Mesenteric fat pad (tissue), 1 donor: ENCODE measurements around the gene ALDH7A1. TPM values are rescaled to one million over a fixed set of nuclear protein-coding genes. Genes with fewer than 3 reads are reported as not detected.
"Not testable (repeated sequence)": the region's sequence is repeated elsewhere in the genome, so short reads cannot be mapped to it uniquely, and the experiment has no call there.

Experiments
- DNase-seq: peaks from one replicate; pipeline ENCODE4 v3.0.0-alpha.2; 2020; ENCODE audit warnings: low spot score
- total RNA-seq: library from RNA; stranded (reverse); fragmentation: NEBNext Ultra II Directional; extraction: Animal tissue kit (Norgen Biotek cat#: 25700); gene quantifications from one replicate; pipeline ENCODE4 v1.2.1, GENCODE V29; 2021
- donor health status: DM: yes; HTN: yes; CAD: no.

The ALDH7A1 gene
- total RNA-seq, 1 donor from 2014 or later, result 25.1 TPM

DNA sequence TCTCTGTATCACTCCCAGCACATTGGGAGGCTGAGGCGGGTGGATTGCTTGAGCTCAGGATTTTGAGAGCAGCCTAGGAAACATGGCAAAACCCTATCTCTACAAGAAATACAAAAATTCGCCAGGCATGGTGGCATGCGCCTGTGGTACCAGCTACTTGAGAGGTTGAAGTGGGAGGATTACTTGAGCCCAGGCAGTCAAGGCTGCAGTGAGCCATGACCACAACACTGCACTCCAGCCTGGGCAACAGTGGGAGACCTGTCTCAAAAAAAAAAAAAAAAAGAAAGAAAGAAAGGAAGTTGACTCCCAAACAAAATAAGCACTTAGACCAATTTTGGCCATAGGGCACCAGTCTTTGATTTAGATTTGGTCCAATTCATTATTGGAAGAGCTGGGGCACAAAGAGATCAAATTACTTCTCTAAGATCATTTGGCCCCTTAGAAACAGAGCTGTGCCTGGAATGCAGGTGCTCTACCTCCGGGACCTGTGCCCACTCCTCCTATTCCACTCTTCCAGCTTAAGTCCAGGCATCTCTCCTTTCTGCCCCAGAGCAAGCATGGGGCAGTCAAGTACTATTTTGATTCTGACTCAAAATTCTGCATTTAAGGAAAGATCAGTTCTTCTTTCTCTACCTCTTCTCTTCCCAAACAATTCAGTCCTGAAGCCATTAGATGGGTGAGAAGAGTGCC lies 59.0 kb downstream of the ALDH7A1 start:
- DNase-seq, result no peak

DNA sequence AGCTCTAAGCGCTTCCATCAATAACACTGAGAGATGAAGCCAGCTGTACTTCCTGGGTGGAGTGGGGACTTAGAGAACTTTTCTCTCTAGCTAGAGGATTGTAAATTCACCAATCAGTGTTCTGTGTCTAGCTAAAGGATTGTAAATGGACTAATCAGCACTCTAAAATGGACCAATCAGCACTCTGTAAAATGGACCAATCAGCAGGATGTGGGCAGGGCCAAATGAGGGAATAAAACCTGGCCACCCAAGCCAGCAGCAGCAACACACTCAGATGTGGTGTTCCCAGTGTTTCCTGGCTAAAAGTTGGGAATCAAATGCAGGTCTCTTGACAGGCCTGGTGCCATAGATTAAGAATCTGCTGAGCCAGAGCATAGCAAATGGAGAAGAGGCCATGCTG lies 60.5 kb downstream of the ALDH7A1 start:
- DNase-seq, result no peak

DNA sequence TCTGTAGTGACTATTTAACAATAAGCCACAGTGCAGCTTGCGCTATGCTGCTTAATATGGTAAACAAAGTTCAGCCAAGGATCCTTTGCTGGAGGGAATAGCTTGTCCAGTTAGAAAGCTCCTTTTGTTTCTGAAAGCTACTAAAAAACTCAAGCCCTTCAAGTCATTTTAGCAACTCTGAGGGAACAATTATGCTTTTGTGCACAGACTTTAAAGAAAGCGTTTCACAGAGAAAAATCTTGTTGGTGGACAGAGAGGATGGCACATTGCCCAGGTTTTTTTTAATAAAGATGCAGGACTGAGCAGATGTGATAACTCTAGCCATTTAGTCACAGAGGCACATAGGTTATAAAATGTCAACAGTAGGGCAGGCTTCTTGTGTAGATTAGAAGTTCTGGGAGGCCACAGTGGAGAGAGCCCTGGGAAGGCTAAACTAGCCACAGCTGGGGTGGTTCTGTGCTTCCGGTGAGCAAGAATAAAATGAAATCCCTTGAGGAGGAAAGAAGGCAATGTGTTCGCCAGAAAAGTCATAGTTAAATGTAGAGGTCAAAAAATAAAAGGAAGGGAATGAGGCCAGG lies 63.4 kb downstream of the ALDH7A1 start:
- DNase-seq, result no peak

DNA sequence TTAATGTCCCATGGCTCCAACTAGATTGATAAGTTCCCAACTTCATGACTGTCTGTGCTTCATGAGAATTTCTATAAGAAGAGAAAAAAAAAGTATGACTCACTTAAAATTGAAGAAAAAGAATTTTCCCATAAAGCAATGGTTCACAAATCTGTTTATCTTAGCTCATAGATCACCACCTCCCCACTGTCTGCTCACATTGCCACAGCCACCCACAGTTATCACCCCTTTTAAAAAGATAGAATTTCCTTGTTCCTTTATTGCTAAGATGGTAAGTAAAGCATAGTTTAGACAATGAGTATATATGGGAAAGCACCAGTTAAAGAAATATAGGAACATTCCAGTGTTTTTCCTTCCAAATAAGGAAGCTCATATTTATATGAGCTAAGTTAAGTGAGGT lies 67.1 kb downstream of the ALDH7A1 start:
- no peak for DNase-seq

DNA sequence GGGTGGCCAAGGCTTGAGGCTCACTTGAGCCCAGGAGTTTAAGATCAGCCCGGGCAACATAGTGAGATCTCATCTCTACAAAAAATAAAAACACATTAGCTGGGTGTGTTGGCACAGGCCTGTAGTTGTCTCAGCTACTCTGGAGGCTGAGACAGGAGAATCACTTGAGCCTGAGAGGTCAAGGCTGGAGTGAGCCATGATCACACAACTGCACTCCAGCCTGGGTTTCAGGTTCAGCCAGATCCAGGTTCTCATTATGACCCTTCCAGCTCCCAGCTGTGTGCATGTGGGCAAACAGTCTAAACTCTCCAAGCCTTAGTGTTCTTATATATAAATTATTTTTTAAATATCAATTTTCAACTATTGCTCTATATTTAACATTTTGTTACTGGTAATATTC lies 67.9 kb downstream of the ALDH7A1 start:
- no peak for DNase-seq

DNA sequence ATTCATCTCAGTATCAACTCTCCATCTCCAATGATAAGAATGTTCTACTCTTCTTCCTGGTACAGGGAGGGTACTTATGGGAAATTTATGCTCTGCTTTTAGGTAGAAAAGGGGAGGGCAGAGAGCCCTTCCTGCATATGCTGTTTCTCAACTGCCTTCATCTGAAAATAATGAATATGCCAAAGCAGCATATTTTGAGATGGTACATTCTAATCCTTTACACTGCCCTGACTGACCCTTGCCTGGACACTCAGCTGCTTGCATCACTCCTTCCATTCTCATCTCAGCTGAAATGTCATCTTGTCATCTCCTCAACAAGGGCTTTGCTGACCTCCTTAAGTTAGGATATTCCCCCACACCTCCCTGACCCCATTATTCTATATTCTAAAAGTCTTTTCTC lies 68.5 kb downstream of the ALDH7A1 start:
- no peak for DNase-seq

DNA sequence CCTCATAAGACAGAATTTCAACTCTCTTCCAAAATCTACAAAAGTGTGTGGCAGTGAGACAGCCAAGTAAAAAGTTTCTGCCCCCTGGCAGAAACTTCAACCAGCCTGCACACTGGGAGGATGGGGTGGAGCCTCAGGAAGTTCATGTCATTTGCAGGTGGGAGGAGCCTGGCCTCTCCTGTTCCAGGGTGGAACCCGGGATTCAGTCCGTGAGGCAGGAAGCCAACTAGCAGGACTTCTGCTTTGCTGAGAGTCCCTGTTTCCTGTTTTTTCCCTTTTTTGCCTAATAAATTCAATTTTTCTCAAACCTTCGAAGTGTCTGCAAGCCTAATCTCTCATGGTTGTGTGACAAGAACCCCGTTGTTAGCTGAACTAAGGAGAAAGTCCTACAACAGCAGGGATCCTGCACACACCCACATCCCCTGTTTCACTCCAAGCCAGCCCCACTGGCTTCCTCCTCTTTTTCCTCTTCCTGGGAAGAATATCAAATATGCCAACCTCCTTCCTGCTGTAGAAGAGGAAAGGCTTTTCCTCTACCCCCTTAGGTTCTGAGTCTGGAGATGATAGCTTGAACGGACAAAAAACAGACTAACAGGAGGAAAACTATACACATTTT lies 69.3 kb downstream of the ALDH7A1 start:
- DNase-seq, result no peak

DNA sequence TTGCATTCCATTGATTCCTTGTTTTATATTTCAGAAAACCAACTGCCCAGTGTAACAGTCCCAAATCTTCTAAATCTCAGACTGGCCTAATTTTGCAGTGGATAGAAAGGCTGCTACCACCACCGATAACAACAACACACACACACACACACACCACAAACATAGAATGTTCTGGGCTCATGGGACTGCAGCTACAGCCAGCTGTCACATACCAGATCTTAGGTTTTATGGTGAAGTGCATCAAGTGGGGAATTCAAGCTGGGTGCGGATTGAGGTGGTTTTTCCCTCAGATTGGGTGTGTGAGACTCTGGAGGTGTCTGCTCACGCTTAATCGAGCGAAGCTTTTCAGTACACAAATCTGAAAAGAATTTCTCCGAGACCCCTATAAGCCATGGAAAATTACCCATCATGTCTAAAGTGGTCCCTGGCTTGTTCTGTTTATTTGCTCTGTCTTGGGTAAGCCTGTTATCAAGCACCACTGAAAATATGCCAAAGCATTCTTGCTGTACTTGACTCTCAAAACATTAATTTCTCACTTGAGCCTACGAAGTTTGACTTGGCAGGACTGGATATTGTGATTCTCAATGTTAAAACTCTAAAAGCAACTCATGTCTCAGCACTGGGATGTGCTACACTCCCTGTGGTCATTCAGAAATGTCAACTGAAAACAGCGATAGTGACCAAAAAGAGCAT lies 71.1 kb downstream of the ALDH7A1 start:
- DNase-seq, result no peak

DNA sequence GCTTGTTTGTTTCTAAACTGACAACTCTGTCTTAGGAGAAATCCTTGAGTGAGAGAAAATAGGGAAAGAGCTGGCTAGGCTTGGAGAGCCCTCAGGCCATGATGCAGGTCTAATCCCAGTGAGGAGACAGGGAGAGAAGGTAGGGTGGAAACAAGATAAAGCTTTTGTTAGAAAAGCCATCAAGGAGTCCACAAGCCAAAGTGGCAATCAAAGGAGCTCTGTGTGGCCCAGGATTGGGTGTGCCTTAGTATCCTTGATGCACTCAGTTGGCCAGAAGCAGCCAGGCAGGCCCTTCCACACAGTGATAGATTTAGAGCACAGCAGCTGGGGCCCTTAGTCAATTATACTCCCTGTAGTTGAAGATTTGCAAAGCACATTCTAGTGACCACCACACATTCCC lies 73.9 kb downstream of the ALDH7A1 start:
- no peak for DNase-seq

DNA sequence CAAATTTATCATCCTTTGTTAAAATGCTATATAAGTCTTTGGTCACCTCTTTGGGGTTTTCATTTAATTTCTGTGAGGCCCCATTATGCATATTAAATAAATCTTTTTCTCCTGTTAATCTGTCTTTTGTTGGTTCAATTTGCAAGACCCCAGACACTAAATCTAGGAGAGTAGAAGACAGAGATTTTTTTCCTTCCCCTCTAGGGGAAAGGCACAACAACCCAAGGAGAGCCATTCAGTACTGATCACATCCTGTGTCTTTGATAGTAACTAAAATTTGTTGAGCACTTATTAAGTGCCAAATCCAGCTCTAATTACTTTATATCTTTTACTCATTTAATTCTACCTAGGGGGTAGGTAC lies 74.4 kb downstream of the ALDH7A1 start:
- no peak for DNase-seq

DNA sequence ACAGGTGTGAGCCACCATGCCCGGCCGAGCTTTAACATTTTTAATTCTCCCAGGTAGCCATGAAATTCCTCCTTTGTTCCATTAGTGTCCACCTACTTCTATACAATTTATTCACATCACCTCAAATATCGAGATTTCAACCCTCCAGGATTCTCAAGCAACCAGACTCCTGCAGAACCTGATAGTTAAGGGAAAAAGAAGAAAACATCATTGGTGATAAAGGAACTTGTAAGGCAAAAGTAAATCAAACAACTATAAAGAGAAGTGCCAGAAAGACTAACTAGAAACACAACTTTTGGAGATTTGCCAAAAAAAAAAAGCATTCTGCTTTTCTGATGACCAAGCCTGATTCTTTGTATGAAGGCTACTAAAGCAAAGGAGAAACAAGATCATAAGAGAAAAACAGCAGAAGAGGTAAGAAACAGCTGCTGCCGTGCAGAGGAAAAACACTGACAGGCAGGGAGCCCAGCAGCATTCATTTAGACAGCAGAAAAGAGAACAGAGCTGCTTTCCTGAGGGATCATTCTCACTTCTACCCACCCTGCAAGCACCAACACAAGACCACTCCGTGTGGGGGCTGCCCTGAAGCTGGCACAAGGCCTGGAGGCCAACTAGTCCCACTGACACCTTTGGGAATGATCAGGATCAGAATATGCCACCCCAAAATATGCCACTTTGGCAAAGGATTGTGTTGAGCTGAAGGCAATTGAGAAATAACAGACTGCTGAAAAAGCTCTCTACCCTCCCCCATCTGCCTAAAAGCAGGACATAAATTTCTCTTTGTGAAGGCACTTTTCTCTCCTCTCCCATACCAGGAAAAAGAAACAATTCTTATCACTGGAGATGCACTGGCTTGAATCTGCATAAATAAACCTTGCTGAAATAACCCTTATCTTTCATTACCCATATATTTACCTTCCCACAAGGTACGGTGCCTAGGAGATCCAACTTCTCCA lies 75.1 kb downstream of the ALDH7A1 start:
- no peak for DNase-seq

DNA sequence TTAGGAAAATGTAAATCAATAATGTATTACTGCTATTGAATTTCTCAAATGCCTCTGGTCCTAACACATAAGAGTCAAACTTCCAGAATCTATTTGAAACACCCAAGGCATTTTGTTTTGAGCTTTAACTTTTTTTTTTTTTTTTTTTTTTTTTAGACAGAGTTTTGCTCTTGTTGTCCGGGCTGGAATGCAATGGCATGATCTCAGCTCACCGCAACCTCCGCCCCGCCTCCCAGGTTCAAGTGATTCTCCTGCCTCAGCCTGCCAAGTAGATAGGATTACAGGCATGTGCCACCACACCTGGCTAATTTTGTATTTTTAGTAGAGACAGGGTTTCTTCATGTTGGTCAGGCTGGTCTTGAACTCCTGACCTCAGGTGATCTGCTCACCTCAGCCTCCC lies 75.8 kb downstream of the ALDH7A1 start:
- DNase-seq, result not testable (repeated sequence)

DNA sequence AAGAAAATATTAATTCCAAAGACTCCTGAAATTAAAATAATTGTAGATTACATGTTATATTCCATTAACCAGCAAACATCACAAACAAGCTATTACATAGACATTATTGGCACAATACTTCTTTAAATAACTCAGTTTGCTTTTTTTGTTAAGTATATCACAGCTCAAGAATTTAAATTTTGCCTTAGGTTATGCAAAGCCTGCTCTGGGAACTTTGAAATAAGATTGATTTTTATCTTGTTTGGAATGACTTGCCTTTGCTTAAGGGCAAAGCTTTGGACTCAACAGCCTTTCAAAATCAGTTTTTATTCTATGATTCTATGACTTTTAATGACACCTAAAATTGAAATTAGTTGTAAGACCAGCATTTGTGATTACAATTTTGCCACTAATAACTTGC lies 78.2 kb downstream of the ALDH7A1 start:
- no peak for DNase-seq

DNA sequence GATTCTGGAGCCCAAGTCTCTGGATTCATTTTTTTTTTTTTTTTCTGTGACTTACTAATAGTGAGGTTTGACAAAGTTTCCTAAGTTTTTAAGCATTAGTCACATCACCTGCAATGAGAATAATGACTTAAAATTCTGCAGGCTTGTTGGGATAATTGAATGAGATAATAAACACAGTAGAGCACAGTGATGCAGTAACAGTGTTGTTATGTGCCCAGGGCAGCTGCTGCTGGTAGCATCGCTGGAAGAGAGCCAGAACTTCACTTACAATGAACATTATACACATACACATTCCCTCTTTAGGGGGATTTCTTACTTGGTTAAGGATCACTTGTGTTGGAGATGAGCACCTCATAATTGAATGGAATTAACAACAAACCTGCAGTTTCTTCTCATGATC lies 78.9 kb downstream of the ALDH7A1 start:
- no peak for DNase-seq

DNA sequence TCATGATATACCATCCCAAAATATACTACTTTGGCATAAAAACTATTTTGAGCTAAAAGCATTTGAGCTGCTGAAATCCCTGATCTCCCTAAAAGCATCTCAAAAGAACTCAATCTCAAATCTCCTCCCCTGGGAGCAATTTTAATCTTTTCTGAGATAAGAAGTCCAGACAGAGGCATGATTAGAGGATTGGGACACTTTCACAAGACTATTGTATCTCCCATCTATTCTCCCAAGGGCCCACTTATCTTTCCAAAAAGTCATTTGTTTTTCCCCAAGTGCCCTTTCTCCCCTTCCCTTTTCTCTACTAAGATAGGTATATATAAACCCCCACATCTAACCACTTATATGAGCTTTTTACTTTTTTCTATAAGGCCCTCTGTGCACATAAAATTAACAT lies 79.7 kb downstream of the ALDH7A1 start:
- DNase-seq, result no peak

DNA sequence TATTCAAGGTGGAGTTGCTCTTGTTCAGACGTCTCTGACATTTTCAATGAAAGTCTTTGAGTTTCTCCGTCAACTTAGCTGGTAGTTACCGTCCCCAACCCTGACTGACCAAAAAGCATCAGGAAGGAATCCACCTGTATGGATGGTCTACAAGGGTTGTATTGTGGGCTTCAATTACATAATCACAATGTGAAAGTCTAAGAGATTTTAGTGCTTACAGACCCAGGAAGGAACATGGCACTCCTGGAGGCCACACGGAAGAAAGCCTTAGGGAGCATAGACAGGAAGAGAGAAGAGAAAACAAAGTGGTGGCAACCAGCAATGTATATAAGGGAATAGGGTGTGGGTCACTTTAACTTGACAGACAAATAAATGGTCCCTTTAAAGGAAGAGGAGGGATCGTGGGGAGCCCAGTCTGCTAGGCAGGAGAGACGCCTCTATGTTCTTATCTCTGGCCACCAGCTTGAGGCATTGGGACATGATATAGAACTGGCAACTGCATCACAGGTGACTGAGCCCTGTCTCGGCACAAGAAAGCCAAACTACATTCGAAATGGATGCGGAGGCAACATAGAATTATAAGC lies 80.4 kb downstream of the ALDH7A1 start:
- no peak for DNase-seq

DNA sequence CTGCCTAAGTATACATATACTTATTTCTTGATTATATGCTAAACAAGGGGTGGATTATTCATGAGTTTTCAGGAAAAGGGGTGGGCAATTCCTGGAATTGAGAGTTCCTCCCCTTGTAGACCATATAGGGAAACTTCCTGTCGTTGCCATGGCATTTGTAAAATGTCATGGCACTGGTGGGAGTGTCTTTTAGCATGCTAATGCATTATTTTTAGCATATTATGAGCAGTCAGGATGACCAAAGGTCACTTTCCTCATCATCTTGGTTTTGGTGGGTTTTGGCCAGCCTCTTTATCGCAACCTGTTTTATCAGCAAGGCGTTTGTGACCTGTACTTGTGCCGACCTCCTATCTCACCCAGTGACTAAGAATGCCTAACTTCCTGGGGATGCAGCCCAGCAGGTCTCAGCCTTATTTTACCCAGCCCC lies 80.9 kb downstream of the ALDH7A1 start:
- no peak for DNase-seq

DNA sequence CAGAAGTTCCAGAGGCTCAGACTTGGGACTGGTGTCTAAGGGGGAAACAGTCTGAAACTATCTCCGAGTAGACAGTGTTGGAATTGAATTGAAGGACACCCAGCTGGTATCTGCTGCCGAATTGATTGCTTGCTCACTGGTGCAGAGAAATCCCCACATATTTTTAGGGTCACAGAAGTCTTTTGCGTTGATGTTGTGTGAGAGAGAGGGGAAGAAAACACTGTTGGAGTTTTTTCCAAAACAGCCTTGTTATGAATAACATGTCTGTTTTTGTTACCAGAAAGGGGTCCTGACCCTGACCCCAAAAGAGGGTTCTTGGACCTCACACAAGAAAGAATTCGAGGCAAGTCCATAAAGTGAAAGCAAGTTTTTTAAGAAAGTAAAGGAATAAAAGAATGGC lies 81.3 kb downstream of the ALDH7A1 start:
- no peak for DNase-seq

DNA sequence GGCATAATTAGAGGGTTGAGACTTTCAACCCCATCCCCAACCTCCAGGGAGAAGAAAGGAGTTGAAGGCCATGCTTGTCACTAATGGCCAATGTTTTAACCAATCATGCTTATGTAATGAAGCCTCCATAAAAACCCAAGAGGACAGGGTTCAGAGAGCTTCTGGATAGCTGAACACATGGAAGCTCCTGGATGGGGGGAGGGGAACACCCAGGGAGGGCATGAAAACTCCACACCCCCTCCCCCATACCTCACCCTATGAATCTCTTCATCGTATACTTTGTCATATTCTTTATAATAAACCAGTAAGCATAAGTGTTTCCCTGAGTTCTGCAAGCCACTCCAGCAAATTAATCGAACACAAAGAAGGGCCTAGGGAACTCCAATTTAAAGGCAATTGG lies 81.7 kb downstream of the ALDH7A1 start:
- no peak for DNase-seq

DNA sequence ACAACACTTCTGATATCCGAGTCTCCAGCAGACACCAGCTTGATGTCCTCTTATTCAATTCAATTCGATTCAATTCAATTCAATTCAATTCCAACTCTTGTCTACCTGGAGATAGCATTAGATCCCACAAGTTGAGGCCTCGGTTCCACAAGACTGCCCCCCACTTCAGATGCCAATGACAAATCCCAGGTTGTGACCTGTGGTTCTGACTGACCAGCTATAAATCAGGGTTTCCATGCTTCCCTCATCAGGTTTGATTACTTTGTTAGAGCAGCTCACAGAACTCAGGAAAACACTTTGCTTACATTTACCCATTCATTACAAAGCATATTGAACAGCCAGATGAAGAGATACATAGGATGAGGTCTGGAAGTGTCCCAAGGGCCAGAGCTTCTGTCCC lies 82.6 kb downstream of the ALDH7A1 start:
- DNase-seq, result no peak

DNA sequence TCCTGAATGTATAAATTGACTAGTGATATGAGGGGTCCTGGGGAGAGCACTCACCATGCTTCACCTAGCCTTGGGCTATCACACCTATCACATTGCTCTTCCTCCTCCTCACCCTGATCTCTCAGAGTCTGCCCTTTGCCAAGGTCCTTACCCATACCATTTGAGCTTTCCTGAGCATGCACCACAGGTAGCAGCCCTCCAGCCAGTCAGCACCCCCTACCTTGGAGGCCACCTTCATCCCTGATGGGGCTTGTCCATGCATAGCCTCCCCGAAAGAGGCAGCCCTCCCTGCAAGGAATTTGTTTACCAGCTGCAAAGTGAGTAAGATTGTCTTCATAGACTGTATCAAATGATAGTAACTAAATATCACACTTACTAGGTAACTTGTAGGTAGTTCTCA lies 83.1 kb downstream of the ALDH7A1 start:
- no peak for DNase-seq
